ENCODE data around the gene SERINC2. TPM values are rescaled to one million over a fixed set of nuclear protein-coding genes. Genes with fewer than 3 reads are reported as not detected.

The SERINC2 gene
- total RNA-seq, 3 donors from 2014 or later: 0.13 to 0.35 (median 0.18) TPM

DNA sequence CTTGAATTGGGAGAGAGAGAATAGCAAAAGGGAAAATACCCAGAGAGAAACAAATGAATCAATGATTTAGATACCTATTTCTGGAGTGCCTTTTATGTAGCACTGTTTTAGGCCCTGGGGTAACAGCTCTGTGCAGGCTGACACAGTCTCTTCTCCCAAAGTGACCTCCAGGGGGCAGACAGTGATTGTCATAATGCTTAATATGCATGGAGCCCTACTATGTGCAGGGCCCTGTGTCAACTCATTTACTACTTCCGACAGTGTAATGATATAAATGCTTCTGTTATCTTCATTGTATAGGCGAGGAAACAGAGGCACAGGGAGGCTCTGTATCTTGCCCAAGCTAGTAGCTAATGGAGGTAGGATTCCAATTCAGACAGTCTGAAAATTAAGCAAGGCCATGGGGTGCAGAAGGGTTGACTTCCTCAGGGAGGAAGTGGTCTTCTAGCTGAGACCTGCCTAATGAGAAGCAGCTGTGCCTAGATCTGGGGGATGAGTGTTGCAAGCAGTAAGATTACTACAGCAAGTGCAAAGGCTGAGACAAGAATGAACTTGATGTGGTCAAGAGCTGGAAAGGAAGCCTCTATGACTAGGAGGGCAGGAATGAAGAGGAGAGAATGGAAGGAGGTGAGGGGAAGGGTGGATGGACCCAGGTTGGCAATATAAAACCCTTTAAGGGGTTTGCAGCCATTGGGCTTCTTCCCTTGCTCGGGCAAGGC is 16.2 kb upstream of the SERINC2 start:
- DNase-seq (no peak), ATAC-seq (no peak)
- Mint-ChIP-seq H3K27me3 (ENCODE audit: low read depth) (peaks cover 8% of the 10 kb centered on the region), H3K9me3 (no peaks in the 10 kb centered on the region), H3K4me1 (ENCODE audit: low read depth) (peaks cover 6% of the 10 kb centered on the region), H3K4me3 (no peak overlapping the region), H3K36me3 (ENCODE audit: insufficient read depth) (no peaks in the 10 kb centered on the region)

DNA sequence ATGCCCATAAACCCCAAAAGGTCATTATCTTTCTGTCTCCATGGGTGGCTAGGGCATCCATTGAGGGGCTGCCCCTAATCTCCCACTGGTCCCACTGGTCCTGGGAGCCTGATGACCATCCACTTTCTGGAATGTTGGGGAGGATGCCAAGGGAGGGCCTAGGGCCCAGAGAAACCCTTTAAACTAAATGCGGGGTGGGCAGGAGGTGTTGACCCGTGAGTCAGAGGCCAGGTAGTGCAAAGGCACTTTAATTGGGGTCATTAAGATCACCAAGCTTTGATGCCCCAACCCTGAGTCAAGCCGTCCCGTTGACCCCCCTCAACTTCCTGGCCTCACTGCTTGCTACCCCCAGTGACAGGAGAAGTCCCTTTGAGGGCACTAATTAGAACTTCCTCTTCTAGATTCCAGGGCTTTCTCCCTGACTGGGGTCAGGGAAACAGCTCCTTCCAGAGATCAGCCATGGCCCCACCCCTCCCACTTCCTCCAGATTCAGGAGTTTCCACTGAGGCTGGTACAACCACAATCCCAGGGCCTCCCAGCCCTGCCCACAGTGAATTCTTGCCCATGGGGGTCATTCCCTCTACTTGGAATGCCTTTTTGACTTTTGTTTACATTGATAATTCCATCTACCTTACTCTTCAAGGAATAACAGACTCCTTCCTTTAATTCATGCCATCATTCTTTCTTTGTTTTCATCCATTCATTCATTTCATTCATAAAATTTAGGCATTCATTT is 15.5 kb upstream of the SERINC2 start:
- H3K27me3 Mint-ChIP-seq (ENCODE audit: low read depth): peaks cover 8% of the 10 kb centered on the region
- no peak for DNase-seq
- ATAC-seq: no peak
- no peak overlapping the region for H3K4me3 Mint-ChIP-seq
- peaks cover 6% of the 10 kb centered on the region for H3K4me1 Mint-ChIP-seq (ENCODE audit: low read depth)
- no peaks in the 10 kb centered on the region for H3K36me3 Mint-ChIP-seq (ENCODE audit: insufficient read depth)
- no peaks in the 10 kb centered on the region for H3K9me3 Mint-ChIP-seq

DNA sequence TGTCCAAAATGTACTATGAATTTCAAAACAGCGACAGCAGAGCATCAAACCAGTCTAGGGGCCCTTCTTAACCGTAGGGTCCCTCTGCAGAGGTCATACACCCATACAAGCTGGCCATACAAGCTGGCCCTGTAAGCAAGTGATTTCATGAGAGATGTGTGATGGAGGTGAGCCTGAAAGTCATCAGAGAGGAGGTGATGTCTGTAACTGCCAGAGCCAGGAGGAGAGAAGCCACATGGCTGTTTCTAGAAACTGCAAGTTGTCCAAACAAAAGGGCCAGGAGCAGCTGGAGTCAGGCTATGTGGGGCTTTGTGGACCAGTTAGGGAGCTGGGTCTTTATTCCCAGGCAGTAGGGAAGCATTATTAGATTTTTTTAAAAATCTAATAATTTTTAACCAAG is 14.8 kb upstream of the SERINC2 start:
- Mint-ChIP-seq H3K4me1 (ENCODE audit: low read depth) (peaks cover 6% of the 10 kb centered on the region), H3K4me3 (no peak overlapping the region)
- no peak for ATAC-seq

DNA sequence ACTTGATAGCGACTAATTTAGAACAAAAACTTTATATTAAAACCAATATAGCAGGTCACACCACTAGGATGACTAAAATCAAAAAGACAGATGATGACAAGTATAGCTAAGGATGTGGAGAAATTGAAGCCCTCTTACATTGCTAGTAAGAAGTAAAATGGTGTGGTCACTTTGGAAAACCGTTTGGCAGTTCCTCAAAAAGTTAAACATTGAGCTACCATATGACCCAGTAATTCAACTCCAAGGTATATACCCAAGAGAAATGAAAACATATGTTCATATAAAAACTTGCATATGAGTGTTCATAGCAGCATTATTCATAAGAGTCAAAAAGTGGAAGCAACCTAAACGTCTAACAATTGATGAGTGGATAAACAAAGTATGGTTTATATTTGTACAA is 13.0 kb upstream of the SERINC2 start:
- no peak for DNase-seq
- ATAC-seq: no peak
- Mint-ChIP-seq H3K27me3 (ENCODE audit: low read depth) (peaks cover 10% of the 10 kb centered on the region), H3K36me3 (ENCODE audit: insufficient read depth) (no peaks in the 10 kb centered on the region), H3K9me3 (no peaks in the 10 kb centered on the region), H3K4me3 (no peak overlapping the region), H3K4me1 (ENCODE audit: low read depth) (peaks cover 2% of the 10 kb centered on the region)

More for the DNA sequence above, 14.8 kb upstream of the SERINC2 start:
- no peak for DNase-seq
- Mint-ChIP-seq H3K27me3 (ENCODE audit: low read depth) (peaks cover 10% of the 10 kb centered on the region), H3K9me3 (no peaks in the 10 kb centered on the region), H3K36me3 (ENCODE audit: insufficient read depth) (no peaks in the 10 kb centered on the region)

DNA sequence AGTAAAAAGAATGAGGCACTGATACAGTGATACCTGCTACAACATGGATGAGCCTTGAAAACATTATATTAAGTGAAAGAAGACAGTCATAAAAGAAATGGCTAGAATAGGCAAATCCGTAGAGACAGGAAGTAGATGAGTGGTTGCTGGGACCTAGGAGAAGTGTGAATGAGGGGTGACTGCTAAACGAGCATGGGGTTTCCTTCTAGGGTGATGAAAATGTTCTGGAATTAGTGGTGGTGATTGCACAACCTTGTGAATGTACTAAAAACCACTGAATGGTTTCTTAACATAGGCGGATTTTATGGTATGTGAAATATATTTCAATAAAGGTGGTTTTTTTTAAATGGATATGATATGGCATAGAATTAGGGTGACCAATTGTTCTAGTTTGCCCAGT is 12.6 kb upstream of the SERINC2 start:
- peaks cover 12% of the 10 kb centered on the region for H3K27me3 Mint-ChIP-seq (ENCODE audit: low read depth)
- no peak overlapping the region for H3K4me3 Mint-ChIP-seq
- H3K9me3 Mint-ChIP-seq: no peaks in the 10 kb centered on the region
- no peaks in the 10 kb centered on the region for H3K36me3 Mint-ChIP-seq (ENCODE audit: insufficient read depth)
- H3K4me1 Mint-ChIP-seq (ENCODE audit: low read depth): peaks cover 2% of the 10 kb centered on the region
- ATAC-seq (no peak), DNase-seq (no peak)

DNA sequence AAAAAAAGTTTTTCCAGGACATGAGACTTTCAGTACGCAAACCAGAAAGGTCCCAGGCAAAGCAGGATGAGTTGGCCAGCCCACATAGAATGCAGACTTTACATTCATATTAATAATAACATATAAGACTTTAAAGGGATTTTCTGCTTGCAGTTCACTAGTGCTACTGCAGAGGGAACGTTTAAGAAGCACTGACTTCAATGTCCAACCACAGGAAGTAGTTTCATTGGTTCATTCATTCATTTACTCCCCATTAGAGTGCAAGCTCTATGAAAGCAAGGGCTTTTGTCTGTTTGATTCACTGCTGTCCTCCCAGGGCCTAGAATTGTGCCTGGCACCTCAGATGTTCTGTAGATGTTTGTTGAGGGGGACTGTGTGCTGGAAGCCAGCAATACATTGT is 11.8 kb upstream of the SERINC2 start:
- Mint-ChIP-seq H3K9me3 (no peaks in the 10 kb centered on the region), H3K36me3 (ENCODE audit: insufficient read depth) (no peaks in the 10 kb centered on the region), H3K4me1 (ENCODE audit: low read depth) (peaks cover 2% of the 10 kb centered on the region), H3K4me3 (no peak overlapping the region), H3K27me3 (ENCODE audit: low read depth) (peaks cover 12% of the 10 kb centered on the region)
- ATAC-seq (no peak), DNase-seq (no peak)

DNA sequence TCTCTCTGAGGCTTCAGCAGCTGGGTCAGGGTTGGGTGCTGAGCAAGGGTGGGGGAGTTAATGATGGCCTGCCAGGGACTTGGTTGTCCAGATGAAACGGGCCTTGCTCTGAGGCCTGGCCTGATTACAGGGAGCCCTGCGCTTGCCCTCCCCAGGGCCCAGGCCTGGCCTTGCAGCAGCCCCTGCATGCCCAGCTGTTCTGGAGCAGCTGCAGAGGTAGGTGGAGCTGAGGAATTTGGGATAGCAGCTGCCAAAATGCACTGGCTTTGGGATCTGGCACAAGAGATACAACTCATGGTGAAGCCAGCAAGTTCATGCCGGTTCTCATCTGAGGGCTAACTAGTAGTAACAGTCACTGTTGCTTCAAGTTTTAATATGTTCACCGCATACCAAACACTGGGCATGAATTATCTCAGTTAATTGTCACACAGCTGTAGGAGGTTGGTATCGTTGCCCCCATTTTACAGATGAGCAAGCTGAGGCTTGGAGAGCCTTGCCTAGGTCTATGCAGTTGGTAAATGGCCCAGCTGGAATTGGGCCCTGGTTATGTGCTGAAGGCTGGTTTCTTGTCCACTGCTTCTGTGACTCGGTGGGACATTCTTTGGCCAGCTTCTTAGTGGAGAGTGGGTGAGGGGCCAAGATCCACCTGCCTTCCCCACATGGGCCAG is 7.3 kb upstream of the SERINC2 start:
- no peaks in the 10 kb centered on the region for H3K9me3 Mint-ChIP-seq
- no peak overlapping the region for H3K4me3 Mint-ChIP-seq
- no peaks in the 10 kb centered on the region for H3K4me1 Mint-ChIP-seq (ENCODE audit: low read depth)
- DNase-seq: no peak
- H3K27me3 Mint-ChIP-seq (ENCODE audit: low read depth): peaks cover 26% of the 10 kb centered on the region
- ATAC-seq: no peak
- H3K36me3 Mint-ChIP-seq (ENCODE audit: insufficient read depth): no peaks in the 10 kb centered on the region

DNA sequence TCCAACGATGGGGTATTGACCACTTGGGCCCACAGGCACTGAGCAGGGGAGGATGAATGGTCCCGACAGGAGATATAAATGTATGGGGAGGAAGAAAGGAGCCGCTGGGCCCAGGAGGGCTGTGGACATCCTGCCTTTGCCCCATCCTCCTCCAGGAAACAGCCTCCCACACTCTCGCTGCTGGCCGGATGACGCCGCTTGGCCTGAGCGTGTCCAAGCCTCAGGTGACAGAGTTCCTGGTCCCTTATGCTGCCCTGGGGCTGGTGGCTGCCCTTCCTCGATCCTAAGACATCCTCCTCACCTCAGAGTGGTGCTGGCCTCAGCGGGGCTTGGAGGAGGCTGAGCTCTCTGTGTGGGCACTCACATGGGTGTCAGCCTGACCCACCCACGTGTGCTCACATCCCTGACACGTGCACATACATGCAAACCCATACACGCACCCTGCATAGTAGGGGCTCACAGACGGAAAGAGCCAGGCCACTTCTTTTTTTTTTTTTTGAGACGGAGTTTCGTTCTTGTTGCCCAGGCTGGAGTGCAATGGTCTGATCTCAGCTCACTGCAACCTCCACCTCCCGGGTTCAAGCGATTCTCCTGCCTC is 5.9 kb upstream of the SERINC2 start:
- H3K4me3 Mint-ChIP-seq: no peak overlapping the region
- H3K4me1 Mint-ChIP-seq (ENCODE audit: low read depth): peaks cover 2% of the 10 kb centered on the region
- no peak for ATAC-seq
- H3K9me3 Mint-ChIP-seq: no peaks in the 10 kb centered on the region
- no peaks in the 10 kb centered on the region for H3K36me3 Mint-ChIP-seq (ENCODE audit: insufficient read depth)
- peaks cover 38% of the 10 kb centered on the region for H3K27me3 Mint-ChIP-seq (ENCODE audit: low read depth)
- no peak for DNase-seq

DNA sequence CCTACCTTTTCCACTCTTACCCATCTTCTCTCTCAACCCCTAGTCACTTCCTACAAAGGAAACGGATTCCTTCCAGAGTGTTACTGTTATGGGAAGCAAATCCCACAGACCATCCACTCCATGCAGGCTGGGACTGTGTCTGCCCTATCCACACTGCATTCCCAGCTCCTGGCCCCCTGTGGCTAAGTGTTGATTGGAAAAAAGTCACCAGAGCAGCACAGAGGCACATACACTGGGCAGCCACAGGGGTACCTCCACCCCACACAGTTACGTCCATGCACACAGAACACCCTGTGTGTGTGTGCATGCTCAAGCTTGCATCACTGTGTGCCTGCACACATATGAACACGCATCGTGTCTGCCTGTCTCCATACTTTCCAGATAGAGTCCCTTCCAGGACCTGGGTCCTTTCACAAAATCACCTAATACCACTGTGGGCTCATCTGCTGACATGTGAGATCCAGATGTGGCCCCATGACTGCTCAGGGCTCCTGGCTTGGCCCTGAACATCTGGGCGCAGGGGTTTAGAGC is 4.2 kb upstream of the SERINC2 start:
- H3K4me3 Mint-ChIP-seq: no peak overlapping the region
- no peaks in the 10 kb centered on the region for H3K9me3 Mint-ChIP-seq
- H3K27me3 Mint-ChIP-seq (ENCODE audit: low read depth): peaks cover 43% of the 10 kb centered on the region
- no peaks in the 10 kb centered on the region for H3K36me3 Mint-ChIP-seq (ENCODE audit: insufficient read depth)
- H3K4me1 Mint-ChIP-seq (ENCODE audit: low read depth): peaks cover 10% of the 10 kb centered on the region
- ATAC-seq (no peak), DNase-seq (no peak)

DNA sequence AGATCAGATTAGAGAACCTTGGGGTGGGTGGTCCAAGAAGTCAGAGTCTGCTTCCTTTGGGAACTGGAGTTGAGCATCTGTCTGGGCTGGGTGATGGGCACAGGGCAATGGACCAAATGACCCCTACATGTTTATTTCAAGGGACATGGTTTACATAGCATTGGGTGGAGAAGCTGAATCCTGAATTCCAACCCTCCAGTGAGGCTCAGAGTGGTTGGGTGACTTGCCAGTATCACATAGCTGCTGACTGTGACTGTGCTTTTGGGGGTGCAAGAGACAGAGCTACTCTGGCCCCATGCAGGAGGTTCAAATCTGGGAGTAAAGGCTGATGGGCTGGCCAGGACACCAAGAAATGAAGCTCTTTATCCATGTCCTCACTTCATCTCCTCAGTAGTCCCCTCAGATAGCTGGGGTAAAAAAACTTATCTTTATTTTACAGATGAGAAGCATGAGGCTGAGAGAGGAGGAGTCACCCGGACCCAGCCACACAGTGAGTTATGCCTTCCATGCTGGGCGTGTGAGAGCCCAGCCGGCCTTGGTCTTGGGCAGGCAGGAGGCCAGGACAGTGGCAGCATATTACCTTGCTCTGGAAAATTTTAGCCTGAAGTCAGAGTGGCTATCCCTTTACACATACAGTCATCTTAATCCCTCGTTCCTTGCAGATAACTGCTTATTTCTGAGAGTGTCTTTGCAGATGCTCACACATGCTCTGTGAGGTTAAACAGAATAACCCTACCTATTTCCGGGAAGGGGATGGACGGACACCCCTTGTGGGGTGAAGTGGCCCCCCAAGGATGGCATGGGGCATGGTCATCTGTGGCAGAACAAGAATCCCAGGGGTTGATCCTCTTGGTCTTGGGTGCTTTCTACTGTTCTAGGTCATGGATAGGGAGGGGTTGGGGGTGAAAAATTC is 2.8 kb upstream of the SERINC2 start:
- no peaks in the 10 kb centered on the region for H3K36me3 Mint-ChIP-seq (ENCODE audit: insufficient read depth)
- H3K4me3 Mint-ChIP-seq: no peak overlapping the region
- DNase-seq (no peak), ATAC-seq (no peak)
- H3K4me1 Mint-ChIP-seq (ENCODE audit: low read depth): peaks cover 10% of the 10 kb centered on the region
- H3K9me3 Mint-ChIP-seq: no peaks in the 10 kb centered on the region
- peaks cover 51% of the 10 kb centered on the region for H3K27me3 Mint-ChIP-seq (ENCODE audit: low read depth)

DNA sequence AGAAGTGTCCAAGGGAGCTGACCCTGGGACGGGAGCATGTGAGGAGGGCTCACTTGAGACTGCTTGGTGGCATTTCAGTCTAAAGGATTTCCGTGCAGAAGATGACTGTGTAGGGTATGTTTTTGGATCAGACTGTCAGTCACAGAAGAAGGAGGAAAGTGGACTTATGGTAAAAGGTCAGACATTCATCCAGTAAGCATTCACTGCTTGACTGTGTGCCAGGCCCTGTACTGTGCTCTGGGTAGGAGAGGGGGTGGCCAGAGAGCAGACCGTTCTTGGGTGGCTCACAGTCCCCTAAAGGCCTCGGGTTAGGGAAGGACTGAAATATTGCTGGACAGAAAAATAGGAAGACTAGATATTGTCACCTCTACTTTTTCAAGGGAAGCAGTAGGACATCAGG is 2.1 kb upstream of the SERINC2 start:
- H3K27me3 Mint-ChIP-seq (ENCODE audit: low read depth): peaks cover 58% of the 10 kb centered on the region
- H3K4me3 Mint-ChIP-seq: no peak overlapping the region
- ATAC-seq (no peak), DNase-seq (no peak)
- H3K36me3 Mint-ChIP-seq (ENCODE audit: insufficient read depth): no peaks in the 10 kb centered on the region
- H3K4me1 Mint-ChIP-seq (ENCODE audit: low read depth): peaks cover 10% of the 10 kb centered on the region
- H3K9me3 Mint-ChIP-seq: no peaks in the 10 kb centered on the region

DNA sequence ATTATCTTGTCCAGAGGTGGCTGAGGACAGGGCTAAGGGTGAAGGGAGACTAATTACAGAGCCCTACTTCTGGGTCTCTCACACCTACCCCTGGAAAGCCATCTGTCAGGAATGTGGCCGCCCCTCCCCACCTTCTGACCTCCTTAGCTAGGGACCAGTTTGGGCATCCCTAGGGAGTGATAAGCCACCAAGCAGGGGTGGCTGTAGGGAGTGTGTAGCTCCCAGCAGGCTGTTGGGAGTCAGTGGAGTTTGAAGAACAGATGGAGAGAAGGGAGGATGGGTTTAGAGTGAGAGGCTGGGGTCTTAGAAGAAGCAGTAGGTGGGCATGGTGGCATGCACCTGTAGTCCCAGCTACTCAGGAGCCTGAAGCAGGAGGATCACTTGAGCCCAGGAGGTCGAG is 808 bp upstream of the SERINC2 start:
- Mint-ChIP-seq H3K27me3 (ENCODE audit: low read depth) (peaks cover 67% of the 10 kb centered on the region), H3K36me3 (ENCODE audit: insufficient read depth) (no peaks in the 10 kb centered on the region), H3K9me3 (no peaks in the 10 kb centered on the region), H3K4me3 (peak overlapping the region; percentile 55), H3K4me1 (ENCODE audit: low read depth) (peaks cover 10% of the 10 kb centered on the region)
- ATAC-seq (no peak), DNase-seq (no peak)

DNA sequence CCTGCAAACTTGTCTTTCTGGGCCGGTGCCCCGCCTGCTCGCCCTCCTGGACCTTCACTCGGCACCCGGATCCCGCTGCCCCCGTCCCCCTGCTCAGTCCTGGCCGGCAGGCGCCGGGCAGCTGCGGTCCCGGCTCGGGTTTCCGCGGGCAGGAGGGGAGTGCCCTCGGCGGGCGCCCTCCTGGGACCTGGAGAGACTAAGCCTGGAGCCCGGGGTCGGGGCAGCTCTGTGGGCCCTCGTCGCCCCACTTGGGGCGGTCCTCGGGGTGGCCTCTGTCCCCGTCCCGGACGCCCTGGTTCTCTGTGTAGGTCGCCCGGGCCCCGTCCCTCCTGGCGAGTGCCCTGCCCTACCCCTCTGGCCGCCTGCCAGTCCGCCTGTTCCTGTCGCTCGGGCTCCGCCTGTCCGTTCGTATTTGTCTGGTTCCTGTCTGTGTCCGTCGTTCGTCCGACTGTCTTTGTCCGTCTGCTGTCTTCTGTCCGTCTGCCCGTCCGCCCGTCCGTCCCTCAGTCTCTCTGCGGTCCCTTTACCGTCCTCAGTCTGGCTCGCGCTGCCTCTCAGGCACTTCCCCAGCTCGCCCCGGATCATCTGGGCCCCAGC is 490 bp downstream of the SERINC2 start:
- Mint-ChIP-seq H3K36me3 (ENCODE audit: insufficient read depth) (no peaks in the 10 kb centered on the region), H3K9me3 (no peaks in the 10 kb centered on the region), H3K4me3 (peak overlapping the region; percentile 79), H3K27me3 (ENCODE audit: low read depth) (peaks cover 71% of the 10 kb centered on the region), H3K4me1 (ENCODE audit: low read depth) (peaks cover 10% of the 10 kb centered on the region)
- ATAC-seq: peak; percentile 59 to 64
- no peak for DNase-seq
